HepG2 (cell line): ENCODE results near the gene TMEM238. TPM values are rescaled to one million over a fixed set of nuclear protein-coding genes. Genes with fewer than 3 reads are reported as not detected.

Experiments used
- BRF2 ChIP-seq: sonication (generic); formaldehyde crosslinking; IDR thresholded peaks from 2 replicates; pipeline ENCODE4 v1.8.1; 2022; ENCODE audit warnings: mild to moderate bottlenecking, missing genetic modification reagents
- FOXA1 ChIP-seq, 2 experiments: fragments of 450-650 bp in 1 of 2; sonication (generic) in 1 of 2; formaldehyde crosslinking in 1 of 2; IDR thresholded peaks; 2 replicates each; pipeline versions ENCODE4 v1.4.0 to v1.6.1; 2016 to 2020; ENCODE audit warnings: missing genetic modification reagents in 1 of 2
- FUBP1 ChIP-seq: sonication (generic); formaldehyde crosslinking; IDR thresholded peaks from 2 replicates; pipeline ENCODE4 v1.5.1; 2020; ENCODE audit warnings: missing genetic modification reagents, mild to moderate bottlenecking, borderline replicate concordance
- MEF2D ChIP-seq: sonication (generic); formaldehyde crosslinking; IDR thresholded peaks from 2 replicates; pipeline ENCODE4 v1.5.1; 2020; ENCODE audit warnings: mild to moderate bottlenecking, missing genetic modification reagents
- RBM39 ChIP-seq: fragments of 200-400 bp; formaldehyde crosslinking; IDR thresholded peaks from one replicate; pipeline ENCODE4 v1.6.1; 2018; ENCODE audit warnings: antibody characterized with exemption, mild to moderate bottlenecking, low read depth, low read length; ENCODE audit not compliant: poor library complexity, severe bottlenecking
- SP140L ChIP-seq: sonication (generic); formaldehyde crosslinking; IDR thresholded peaks from 2 replicates; pipeline ENCODE4 v1.4.0; 2020; ENCODE audit warnings: missing genetic modification reagents, borderline replicate concordance
- SP4 ChIP-seq: sonication (generic); formaldehyde crosslinking; IDR thresholded peaks from 2 replicates; pipeline ENCODE4 v1.8.1; 2023; ENCODE audit warnings: mild to moderate bottlenecking, missing genetic modification reagents
- TCF7L2 ChIP-seq: IDR thresholded peaks from 2 replicates; pipeline ENCODE4 v1.6.1; 2011; ENCODE audit warnings: mild to moderate bottlenecking, low read depth, low read length, moderate library complexity
- U2AF2 ChIP-seq: fragments of 200-400 bp; formaldehyde crosslinking; IDR thresholded peaks from 2 replicates; pipeline ENCODE4 v1.6.1; 2017; ENCODE audit warnings: low read depth, mild to moderate bottlenecking, low read length
- ZBTB37 ChIP-seq: sonication (generic); formaldehyde crosslinking; IDR thresholded peaks from 2 replicates; pipeline ENCODE4 v1.4.0; 2020; ENCODE audit warnings: mild to moderate bottlenecking, missing genetic modification reagents
- ZFP82 ChIP-seq: sonication (generic); formaldehyde crosslinking; IDR thresholded peaks from 2 replicates; pipeline ENCODE4 v1.5.1; 2020; ENCODE audit warnings: mild to moderate bottlenecking, missing genetic modification reagents, borderline replicate concordance
- ZFX ChIP-seq: sonication (generic); formaldehyde crosslinking; IDR thresholded peaks from 2 replicates; pipeline ENCODE4 v1.4.0; 2020; ENCODE audit warnings: mild to moderate bottlenecking, low read depth, missing genetic modification reagents, moderate library complexity
- ZNF101 ChIP-seq: sonication (generic); formaldehyde crosslinking; IDR thresholded peaks from 2 replicates; pipeline ENCODE4 v1.4.0; 2020; ENCODE audit warnings: mild to moderate bottlenecking, low read depth, missing genetic modification reagents, borderline replicate concordance
- ZNF432 ChIP-seq: sonication (generic); formaldehyde crosslinking; IDR thresholded peaks from 2 replicates; pipeline ENCODE4 v1.5.0; 2020; ENCODE audit warnings: missing genetic modification reagents, mild to moderate bottlenecking, borderline replicate concordance
- ZNF564 ChIP-seq: sonication (generic); formaldehyde crosslinking; IDR thresholded peaks from 2 replicates; pipeline ENCODE4 v1.8.1; 2023; ENCODE audit warnings: mild to moderate bottlenecking, missing genetic modification reagents
- ZNF749 ChIP-seq: sonication (generic); formaldehyde crosslinking; IDR thresholded peaks from 2 replicates; pipeline ENCODE4 v1.8.0; 2022; ENCODE audit warnings: mild to moderate bottlenecking, missing genetic modification reagents, moderate library complexity, borderline replicate concordance
- ZNF790 ChIP-seq: sonication (generic); formaldehyde crosslinking; IDR thresholded peaks from 2 replicates; pipeline ENCODE4 v1.8.0; 2022; ENCODE audit warnings: missing genetic modification reagents, mild to moderate bottlenecking, borderline replicate concordance
- polyA plus RNA-seq, 8 experiments: library from polyadenylated mRNA; depleted of rRNA in 3 of 8; stranded (reverse) in 7 of 8; unstranded in 1 of 8; fragments of >200 nt; fragmentation: Illumina TruSeq in 4 of 8; extraction: Trizol in 4 of 8; gene quantifications; 2 replicates each; pipeline versions ENCODE4 v1.2.1 to v1.2.3, GENCODE V29; 2011 to 2016; ENCODE audit warnings: low read depth in 4 of 8, missing spikeins in 1 of 8, mixed read lengths in 1 of 8; ENCODE audit not compliant: insufficient read depth in 1 of 8
- total RNA-seq, 5 experiments: library from RNA; depleted of rRNA; stranded (reverse); fragments of >200 nt; fragmentation: Illumina TruSeq; extraction: Trizol; gene quantifications; 2 replicates each; pipeline ENCODE4 v1.2.3, GENCODE V29; 2016; ENCODE audit warnings: low read depth in 1 of 5
- TF ChIP-seq, protein P1 (sequence below): sonication (generic); formaldehyde crosslinking; IDR thresholded peaks from 2 replicates; pipeline ENCODE4 v1.5.0; 2020; ENCODE audit warnings: mild to moderate bottlenecking, missing genetic modification reagents
- TF ChIP-seq, protein P2 (sequence below): sonication (generic); formaldehyde crosslinking; IDR thresholded peaks from 2 replicates; pipeline ENCODE4 v1.4.0; 2020; ENCODE audit warnings: missing genetic modification reagents, borderline replicate concordance

The TMEM238 gene
- total and polyA plus RNA-seq, 2 of the 13 experiments (the other 11 are each of a cell fraction or from before 2014, with no cell fraction given) = not detected

- TF ChIP-seq FUBP1 (no peak), FOXA1 (IDR thresholded peaks at IDR 0.05) (no peak), FOXA1 (CRISPR knock-in tag; IDR thresholded peaks at IDR 0.05) (peak; percentile 47), ZNF564 (no peak), ZNF790 (CRISPR knock-in tag) (no peak), SP140L (CRISPR knock-in tag) (no peak), SP4 (CRISPR knock-in tag) (peak; percentile 93), ZFX (CRISPR knock-in tag) (peak; percentile 37; the same call in 1 of the 2 replicates), ZNF749 (CRISPR knock-in tag) (no peak), ZNF432 (CRISPR knock-in tag) (no peak), ZFP82 (CRISPR knock-in tag) (no peak), TCF7L2 (no peak), ZBTB37 (no peak), ZNF101 (no peak), U2AF2 (0 out of 2 replicates have a peak, but pooled peaks have one; percentile 61), BRF2 (no peak; the same call in 1 of the 2 replicates), MEF2D (CRISPR knock-in tag) (no peak), RBM39 (peak; percentile 87)
- TF ChIP-seq, protein P1, sequence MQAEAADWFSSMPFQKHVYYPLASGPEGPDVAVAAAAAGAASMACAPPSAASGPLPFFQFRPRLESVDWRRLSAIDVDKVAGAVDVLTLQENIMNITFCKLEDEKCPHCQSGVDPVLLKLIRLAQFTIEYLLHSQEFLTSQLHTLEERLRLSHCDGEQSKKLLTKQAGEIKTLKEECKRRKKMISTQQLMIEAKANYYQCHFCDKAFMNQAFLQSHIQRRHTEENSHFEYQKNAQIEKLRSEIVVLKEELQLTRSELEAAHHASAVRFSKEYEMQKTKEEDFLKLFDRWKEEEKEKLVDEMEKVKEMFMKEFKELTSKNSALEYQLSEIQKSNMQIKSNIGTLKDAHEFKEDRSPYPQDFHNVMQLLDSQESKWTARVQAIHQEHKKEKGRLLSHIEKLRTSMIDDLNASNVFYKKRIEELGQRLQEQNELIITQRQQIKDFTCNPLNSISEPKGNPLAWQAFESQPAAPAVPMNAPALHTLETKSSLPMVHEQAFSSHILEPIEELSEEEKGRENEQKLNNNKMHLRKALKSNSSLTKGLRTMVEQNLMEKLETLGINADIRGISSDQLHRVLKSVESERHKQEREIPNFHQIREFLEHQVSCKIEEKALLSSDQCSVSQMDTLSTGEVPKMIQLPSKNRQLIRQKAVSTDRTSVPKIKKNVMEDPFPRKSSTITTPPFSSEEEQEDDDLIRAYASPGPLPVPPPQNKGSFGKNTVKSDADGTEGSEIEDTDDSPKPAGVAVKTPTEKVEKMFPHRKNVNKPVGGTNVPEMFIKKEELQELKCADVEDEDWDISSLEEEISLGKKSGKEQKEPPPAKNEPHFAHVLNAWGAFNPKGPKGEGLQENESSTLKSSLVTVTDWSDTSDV (CRISPR knock-in tag) = no peak
- TF ChIP-seq, protein P2, sequence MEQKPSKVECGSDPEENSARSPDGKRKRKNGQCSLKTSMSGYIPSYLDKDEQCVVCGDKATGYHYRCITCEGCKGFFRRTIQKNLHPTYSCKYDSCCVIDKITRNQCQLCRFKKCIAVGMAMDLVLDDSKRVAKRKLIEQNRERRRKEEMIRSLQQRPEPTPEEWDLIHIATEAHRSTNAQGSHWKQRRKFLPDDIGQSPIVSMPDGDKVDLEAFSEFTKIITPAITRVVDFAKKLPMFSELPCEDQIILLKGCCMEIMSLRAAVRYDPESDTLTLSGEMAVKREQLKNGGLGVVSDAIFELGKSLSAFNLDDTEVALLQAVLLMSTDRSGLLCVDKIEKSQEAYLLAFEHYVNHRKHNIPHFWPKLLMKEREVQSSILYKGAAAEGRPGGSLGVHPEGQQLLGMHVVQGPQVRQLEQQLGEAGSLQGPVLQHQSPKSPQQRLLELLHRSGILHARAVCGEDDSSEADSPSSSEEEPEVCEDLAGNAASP = peak; percentile 47; the same call in 1 of the 2 replicates
These were observed 44.8 kb downstream of the TMEM238 start, which contains the start of gene KMT5C (continued) for GRCh38 chr19:55339105-55339888.
